HG02938 (cell line): Measurements from ENCODE around the gene TOMM34.

Source experiments
- ATAC-seq: cut with Tn5 transposase; IDR thresholded peaks from one replicate; pipeline ENCODE4 v1.9.1; 2021; ENCODE audit warnings: mild to moderate bottlenecking, moderate library complexity; ENCODE audit not compliant: unreplicated experiment

Gene TOMM34

GRCh38 chr20:44936510-44936909, 23.7 kb downstream of the TOMM34 start:
- no peak for ATAC-seq

- ATAC-seq, result no peak
These were observed 27.3 kb downstream of the TOMM34 start for GRCh38 chr20:44932916-44933315.

DNA sequence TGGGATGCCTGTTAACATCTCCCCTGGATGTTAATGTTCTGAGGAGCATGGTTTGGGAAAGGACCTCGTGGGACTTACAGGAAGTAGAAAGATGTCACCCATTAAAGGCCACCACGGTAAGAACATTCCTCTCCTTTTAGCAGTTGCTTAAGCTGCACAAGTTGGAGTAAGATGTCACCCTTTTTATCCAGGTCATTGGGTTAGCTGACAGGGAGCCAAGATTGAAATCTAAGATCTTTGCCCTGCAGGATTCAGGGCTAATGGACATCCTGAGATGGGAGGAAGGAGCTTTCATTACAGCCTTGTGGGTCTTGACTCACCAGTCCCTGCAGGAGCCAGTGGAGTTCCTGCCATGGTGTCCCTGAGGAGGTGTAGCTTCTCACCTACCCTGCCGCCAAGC, 28.3 kb downstream of the TOMM34 start:
- ATAC-seq, result no peak

- no peak for ATAC-seq
These were observed 29.6 kb downstream of the TOMM34 start for GRCh38 chr20:44930517-44931168.

DNA sequence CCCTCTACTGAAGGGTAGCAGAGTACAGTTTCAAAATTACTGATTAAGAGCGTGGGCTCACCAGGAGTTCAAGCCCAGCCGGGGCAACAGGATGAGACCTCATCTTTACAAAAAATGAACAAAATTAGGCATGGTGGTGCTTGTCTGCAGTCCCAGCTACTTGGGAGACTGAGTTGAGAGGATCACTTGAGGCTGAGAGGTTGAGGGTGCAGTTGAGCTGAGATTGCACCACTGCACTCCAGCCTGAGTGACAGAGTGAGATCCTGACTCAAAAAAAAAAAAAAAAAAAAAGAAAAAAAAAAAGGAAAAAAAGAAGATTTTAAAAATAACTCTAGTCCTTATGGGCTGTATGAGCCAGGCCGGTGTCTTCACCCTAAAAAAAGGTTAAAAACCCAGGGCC, 31.6 kb downstream of the TOMM34 start:
- no peak for ATAC-seq

DNA sequence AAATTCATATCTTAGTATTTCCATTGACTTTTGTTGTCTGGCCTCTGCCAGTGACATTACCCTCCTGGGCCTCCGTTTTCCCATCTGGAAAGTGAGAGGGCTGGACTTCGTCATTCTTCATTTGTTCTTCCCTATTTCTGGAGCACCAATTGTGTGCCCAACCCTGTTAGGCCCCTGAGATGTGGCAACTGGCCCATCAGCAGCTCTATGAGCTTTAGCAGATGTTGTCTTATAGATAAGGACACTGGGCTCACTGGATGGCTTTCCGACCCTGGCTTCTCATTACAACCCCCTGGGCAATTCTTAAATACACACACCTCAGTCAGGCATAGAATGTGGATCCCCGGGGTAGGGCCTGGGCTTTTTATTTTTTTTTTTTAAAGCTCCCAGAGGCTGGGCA, 35.7 kb downstream of the TOMM34 start:
- no peak for ATAC-seq

DNA sequence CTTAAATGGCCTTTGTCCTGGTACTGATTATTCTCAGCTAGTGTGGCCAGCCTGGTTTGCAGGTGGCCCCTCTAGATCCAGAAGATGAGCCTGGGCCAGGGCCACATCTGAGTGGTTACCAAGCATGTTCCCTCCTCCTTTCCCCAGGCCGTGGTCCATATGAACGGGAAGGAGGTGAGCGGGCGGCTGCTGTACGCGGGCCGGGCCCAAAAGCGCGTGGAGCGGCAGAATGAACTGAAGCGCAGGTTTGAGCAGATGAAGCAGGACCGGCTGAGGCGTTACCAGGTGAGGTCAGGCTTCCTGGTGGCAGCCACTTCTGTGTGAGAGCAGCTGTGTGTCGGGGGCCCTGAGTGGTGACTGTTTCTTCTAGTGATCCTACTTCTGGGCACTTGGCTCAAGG, 38.8 kb downstream of the TOMM34 start:
- no peak for ATAC-seq

- no peak for ATAC-seq
These were observed 41.4 kb downstream of the TOMM34 start for GRCh38 chr20:44918761-44919160.

DNA sequence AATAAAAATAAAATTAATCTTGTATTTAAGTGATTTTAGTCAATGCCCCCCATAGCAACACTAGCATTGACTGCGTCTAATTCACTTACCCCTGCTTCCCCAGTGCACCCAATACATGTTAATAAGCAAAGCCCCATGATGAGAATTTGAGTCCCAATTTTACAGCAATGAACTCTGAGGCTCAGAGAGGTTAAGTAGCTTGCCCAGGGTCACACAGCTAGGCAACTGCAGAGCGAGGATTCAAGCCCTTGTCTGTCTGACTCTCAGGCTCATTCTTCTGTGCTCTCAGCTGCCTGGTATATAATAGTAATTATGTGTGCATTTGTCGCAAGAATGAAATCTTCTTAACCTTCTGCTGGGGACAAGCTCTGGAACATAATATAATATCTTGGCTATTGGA, 41.9 kb downstream of the TOMM34 start:
- no peak for ATAC-seq

DNA sequence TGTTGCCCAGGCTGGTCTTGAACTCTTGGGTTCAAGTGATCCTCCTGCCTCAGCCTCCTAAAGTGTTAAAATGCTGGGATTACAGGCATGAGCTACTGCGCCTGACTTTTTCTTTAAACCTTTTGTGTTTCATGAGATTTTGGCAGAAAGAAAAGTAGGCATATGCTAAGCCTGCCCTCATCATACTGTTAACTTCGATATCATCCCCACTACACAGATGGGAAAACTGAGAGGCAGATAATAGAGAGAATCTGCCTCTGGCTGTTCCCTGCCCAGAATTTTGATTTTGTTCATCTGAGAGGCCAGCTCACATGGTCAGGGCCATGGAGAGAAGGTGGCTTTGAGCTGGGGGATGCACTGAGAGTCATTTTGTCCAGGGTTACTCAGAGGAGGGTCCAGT, 42.8 kb downstream of the TOMM34 start:
- ATAC-seq, result no peak

DNA sequence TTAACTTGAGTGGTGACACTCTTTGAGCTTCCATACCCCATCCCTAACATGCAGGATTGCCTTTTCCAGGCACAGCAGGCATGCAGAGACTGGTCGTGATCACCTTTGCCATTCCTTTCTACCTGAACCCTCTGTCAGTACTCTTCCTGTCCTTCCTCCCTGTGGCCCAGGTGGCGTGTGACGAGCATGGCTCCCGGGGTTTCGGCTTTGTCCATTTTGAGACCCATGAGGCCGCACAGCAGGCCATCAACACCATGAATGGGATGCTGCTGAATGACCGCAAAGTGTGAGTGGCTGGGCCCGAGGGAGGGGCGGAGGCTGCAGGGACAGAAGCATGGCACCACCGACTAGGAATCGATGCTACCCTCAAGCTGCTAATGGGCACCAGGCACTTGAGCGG, 43.6 kb downstream of the TOMM34 start:
- no peak for ATAC-seq

DNA sequence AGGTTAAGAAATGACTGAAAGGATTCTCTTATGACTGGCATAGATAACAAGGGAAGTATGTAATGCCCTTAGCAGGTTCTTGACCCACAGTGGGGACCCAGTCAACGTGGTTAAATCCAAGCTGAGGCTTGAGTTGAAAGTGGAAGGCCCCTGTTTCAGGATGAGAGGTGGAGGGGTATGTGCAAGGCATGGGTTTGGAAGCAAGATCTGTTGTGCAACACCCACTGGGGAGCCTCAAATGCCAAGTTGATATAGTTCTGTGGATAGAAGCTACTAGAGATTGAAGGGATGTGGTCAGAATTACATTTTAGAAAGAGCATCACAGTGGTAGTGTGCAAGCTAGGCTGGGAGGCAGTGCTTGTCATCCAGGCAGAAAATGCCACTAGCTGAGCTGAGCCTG, 45.3 kb downstream of the TOMM34 start:
- no peak for ATAC-seq

DNA sequence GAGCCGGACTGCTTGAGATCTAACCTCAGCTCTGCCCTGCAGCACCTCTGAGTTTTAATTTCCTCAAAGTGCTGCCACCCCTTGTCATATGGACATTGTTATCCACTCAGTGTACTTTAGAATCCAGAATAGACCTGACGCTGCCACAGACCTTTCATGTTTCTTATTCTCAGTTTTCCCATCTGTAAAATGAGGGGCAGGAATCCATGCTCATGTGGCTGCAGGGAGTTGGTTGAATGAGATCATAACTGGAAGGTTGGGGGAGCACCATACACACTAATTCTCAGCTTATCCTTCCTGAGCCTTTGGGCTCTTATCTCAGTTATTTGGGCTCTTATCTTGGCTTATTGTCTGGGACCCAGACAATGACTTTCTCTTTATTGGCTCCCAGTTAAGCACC, 48.0 kb downstream of the TOMM34 start:
- ATAC-seq, result no peak

- no peak for ATAC-seq
These were observed 48.8 kb downstream of the TOMM34 start for GRCh38 chr20:44911264-44911921.

DNA sequence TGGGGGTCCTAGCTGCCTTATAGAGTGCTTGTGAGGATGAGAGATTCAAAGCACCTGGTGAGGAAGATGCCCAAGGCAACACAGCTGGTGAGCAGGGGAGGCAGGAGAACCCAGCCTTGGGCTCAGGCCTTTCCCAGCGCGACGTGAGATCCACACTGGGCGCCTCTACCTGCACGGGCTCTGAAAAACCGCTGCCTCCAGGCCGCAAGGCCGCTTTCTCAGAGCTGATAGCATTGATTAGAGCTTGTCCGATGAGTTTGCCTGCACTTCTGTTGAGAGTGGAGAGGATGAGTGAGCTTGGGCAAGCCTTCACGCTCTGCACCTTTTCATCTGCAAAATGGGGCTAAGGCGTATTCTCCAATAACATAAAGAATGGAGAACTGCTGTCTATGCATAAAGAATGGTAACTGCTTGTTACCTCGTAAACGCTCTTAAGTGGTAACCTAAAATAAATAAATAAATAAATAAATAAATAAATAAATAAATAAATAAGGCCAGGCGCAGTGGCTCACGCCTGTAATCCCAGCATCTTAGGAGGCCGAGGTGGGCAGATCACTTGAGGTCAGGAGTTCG, 49.4 kb downstream of the TOMM34 start:
- no peak for ATAC-seq

GRCh38 chr20:44909872-44910689, 50.1 kb downstream of the TOMM34 start, which contains the start of gene PABPC1L:
TSS of gene PABPC1L (plus strand) at chr20:44910060. CDS start at chr20:44910144, 84 bp downstream.
- peak; percentile 43 for ATAC-seq

- ATAC-seq, result no peak
These were observed 51.0 kb downstream of the TOMM34 start for GRCh38 chr20:44908987-44909871.

- ATAC-seq, result no peak
These were observed 55.8 kb downstream of the TOMM34 start for GRCh38 chr20:44904377-44904776.

GRCh38 chr20:44901974-44902373, 58.2 kb downstream of the TOMM34 start:
- ATAC-seq, result no peak

- ATAC-seq, result no peak
These were observed 59.9 kb downstream of the TOMM34 start for GRCh38 chr20:44900231-44900854.
